DOHH2 (cell line): ENCODE results near the gene SPOPL.

Source experiments
- CTCF ChIP-seq: fragments of 200-600 bp; sonication (generic); IDR thresholded peaks from one replicate; pipeline ENCODE4 v1.5.1; 2014; ENCODE audit warnings: antibody characterized with exemption, mild to moderate bottlenecking, low read depth, low read length; ENCODE audit not compliant: poor library complexity, severe bottlenecking
- EZH2phosphoT487 ChIP-seq: fragments of 200-600 bp; sonication (generic); IDR thresholded peaks from 2 replicates; pipeline ENCODE4 v1.6.1; 2017; ENCODE audit warnings: borderline replicate concordance, mild to moderate bottlenecking, antibody characterized with exemption, low read length, moderate library complexity, mixed read lengths

GRCh38 chr2:138504092-138504491 is 2.5 kb downstream of the SPOPL start:
- TF ChIP-seq CTCF (no peak), EZH2phosphoT487 (no peak)
